H9 (cell line): Measurements from ENCODE around the gene SCYL3. TPM values are rescaled to one million over a fixed set of nuclear protein-coding genes. Genes with fewer than 3 reads are reported as not detected.

Source experiments
- DNase-seq: peaks from one replicate; pipeline ENCODE4 v3.0.0-alpha.2; 2017
- H2AFZ ChIP-seq: one replicate; pipeline ENCODE4 v1.6.1; 2013; ENCODE audit warnings: mild to moderate bottlenecking, low read length, control low read depth, moderate library complexity
- H2AK5ac ChIP-seq: 2 replicates; pipeline ENCODE4 v1.6.1; 2013; ENCODE audit warnings: low read length, control low read depth, mixed read lengths; ENCODE audit not compliant: insufficient read length
- H2BK120ac ChIP-seq: one replicate; pipeline ENCODE4 v1.6.1; 2013; ENCODE audit warnings: low read depth, mild to moderate bottlenecking, low read length, control low read depth, inconsistent platforms; ENCODE audit not compliant: poor library complexity, severe bottlenecking
- H2BK12ac ChIP-seq: 2 replicates; pipeline ENCODE4 v1.6.1; 2013; ENCODE audit warnings: low read length, control low read depth, mixed read lengths, low read depth; ENCODE audit not compliant: insufficient read length
- H2BK15ac ChIP-seq: 2 replicates; pipeline ENCODE4 v1.6.1; 2013; ENCODE audit warnings: low read depth, low read length, control low read depth
- H2BK20ac ChIP-seq: one replicate; pipeline ENCODE4 v1.6.1; 2013; ENCODE audit warnings: low read depth, mild to moderate bottlenecking, low read length, control low read depth, inconsistent platforms; ENCODE audit not compliant: poor library complexity, severe bottlenecking
- H2BK5ac ChIP-seq: 2 replicates; pipeline ENCODE4 v1.6.1; 2013; ENCODE audit warnings: low read length, control low read depth, mixed read lengths; ENCODE audit not compliant: insufficient read length
- H3K14ac ChIP-seq: 2 replicates; pipeline ENCODE4 v1.6.1; 2013; ENCODE audit warnings: low read length, control low read depth; ENCODE audit not compliant: insufficient read depth
- H3K18ac ChIP-seq: 2 replicates; pipeline ENCODE4 v1.6.1; 2013; ENCODE audit warnings: low read depth, mild to moderate bottlenecking, mixed read lengths, low read length, control low read depth; ENCODE audit not compliant: insufficient read length
- H3K23ac ChIP-seq: 2 replicates; pipeline ENCODE4 v1.6.1; 2013; ENCODE audit warnings: low read length, control low read depth, mixed read lengths, low read depth; ENCODE audit not compliant: insufficient read length
- H3K23me2 ChIP-seq: 2 replicates; pipeline ENCODE4 v1.6.1; 2013; ENCODE audit warnings: low read depth, mild to moderate bottlenecking, mixed read lengths, low read length, control low read depth; ENCODE audit not compliant: insufficient read length, poor library complexity, severe bottlenecking
- H3K27ac ChIP-seq: 2 replicates; pipeline ENCODE4 v1.5.1; 2013; ENCODE audit warnings: low read length, control low read depth, mixed read lengths, low read depth; ENCODE audit not compliant: insufficient read length
- H3K27me3 ChIP-seq: 2 replicates; pipeline ENCODE4 v1.6.1; 2013; ENCODE audit warnings: low read length, control low read depth, inconsistent platforms; ENCODE audit not compliant: insufficient read depth
- H3K4ac ChIP-seq: 2 replicates; pipeline ENCODE4 v1.6.1; 2013; ENCODE audit warnings: low read depth, mild to moderate bottlenecking, control low read depth, inconsistent platforms, low read length, moderate library complexity
- H3K4me1 ChIP-seq: 2 replicates; pipeline ENCODE4 v1.6.1; 2013; ENCODE audit warnings: low read length, control low read depth, inconsistent platforms; ENCODE audit not compliant: insufficient read depth
- H3K4me2 ChIP-seq: 2 replicates; pipeline ENCODE4 v1.6.1; 2013; ENCODE audit warnings: low read length, control low read depth, mixed read lengths; ENCODE audit not compliant: insufficient read length, insufficient read depth
- H3K56ac ChIP-seq: 2 replicates; pipeline ENCODE4 v1.6.1; 2013; ENCODE audit warnings: low read depth, mild to moderate bottlenecking, mixed read lengths, low read length, control low read depth; ENCODE audit not compliant: insufficient read length
- H3K79me1 ChIP-seq: 2 replicates; pipeline ENCODE4 v1.6.1; 2013; ENCODE audit warnings: low read depth, mild to moderate bottlenecking, moderate library complexity, low read length, control low read depth, inconsistent platforms; ENCODE audit not compliant: insufficient read depth, poor library complexity, severe bottlenecking
- H3K79me2 ChIP-seq: 2 replicates; pipeline ENCODE4 v1.6.1; 2013; ENCODE audit warnings: low read length, control low read depth, inconsistent platforms; ENCODE audit not compliant: insufficient read depth
- H3K9ac ChIP-seq: 2 replicates; pipeline ENCODE4 v1.6.1; 2013; ENCODE audit warnings: low read length, control low read depth, mixed read lengths; ENCODE audit not compliant: insufficient read length; ENCODE audit errors: extremely low read depth
- H3K9me3 ChIP-seq: one replicate; pipeline ENCODE4 v1.6.1; 2013; ENCODE audit warnings: low read depth, low read length, inconsistent platforms; ENCODE audit not compliant: control insufficient read depth
- H3T11ph ChIP-seq: one replicate; pipeline ENCODE4 v1.6.1; 2013; ENCODE audit warnings: mild to moderate bottlenecking, low read length, control low read depth, inconsistent platforms
- H4K20me1 ChIP-seq: one replicate; pipeline ENCODE4 v1.6.1; 2013; ENCODE audit not compliant: control insufficient read depth, insufficient read length, insufficient read depth
- H4K5ac ChIP-seq: 2 replicates; pipeline ENCODE4 v1.6.1; 2013; ENCODE audit warnings: low read depth, mild to moderate bottlenecking, mixed read lengths, low read length, control low read depth; ENCODE audit not compliant: insufficient read length
- H4K8ac ChIP-seq: replicated peaks from 2 replicates; pipeline ENCODE4 v1.6.1; 2013; ENCODE audit warnings: low read length, control low read depth, mixed read lengths, low read depth; ENCODE audit not compliant: insufficient read length
- H4K91ac ChIP-seq: 2 replicates; pipeline ENCODE4 v1.6.1; 2013; ENCODE audit warnings: low read depth, mild to moderate bottlenecking, moderate library complexity, mixed read lengths, low read length, control low read depth; ENCODE audit not compliant: insufficient read length
- H3K27ac Mint-ChIP-seq, 3 experiments: 2 replicates in 2 of 3; 3 replicates in 1 of 3; pipeline ENCODE4 v1.8.0; 2020 to 2021; ENCODE audit warnings: mixed read lengths in 3 of 3, mild to moderate bottlenecking in 1 of 3, moderate library complexity in 1 of 3
- H3K27me3 Mint-ChIP-seq: 2 replicates; pipeline ENCODE4 v1.8.0; 2021; ENCODE audit warnings: low read depth, mild to moderate bottlenecking, moderate library complexity, mixed read lengths
- H3K36me3 Mint-ChIP-seq, 3 experiments: 2 replicates in 2 of 3; 3 replicates in 1 of 3; pipeline ENCODE4 v1.8.0; 2020 to 2021; ENCODE audit warnings: low read depth in 3 of 3, mixed read lengths in 3 of 3; ENCODE audit not compliant: insufficient read depth in 1 of 3
- H3K4me1 Mint-ChIP-seq, 2 experiments: 2 replicates each; pipeline ENCODE4 v1.8.0; 2020; ENCODE audit warnings: mixed read lengths in 2 of 2
- H3K4me3 Mint-ChIP-seq, 2 experiments: 2 replicates in 1 of 2; 3 replicates in 1 of 2; pipeline ENCODE4 v1.8.0; 2020 to 2021; ENCODE audit warnings: mild to moderate bottlenecking in 2 of 2, mixed read lengths in 2 of 2, moderate library complexity in 1 of 2
- H3K9me3 Mint-ChIP-seq, 2 experiments: 2 replicates in 1 of 2; 3 replicates in 1 of 2; pipeline ENCODE4 v1.8.0; 2020; ENCODE audit warnings: mild to moderate bottlenecking in 2 of 2, mixed read lengths in 2 of 2, moderate library complexity in 1 of 2
- CTCF ChIP-seq: fragments of 200-600 bp; sonication (generic); conservative IDR thresholded peaks from 3 replicates; pipeline ENCODE4 v1.8.0; 2021; ENCODE audit warnings: antibody characterized with exemption, mild to moderate bottlenecking
- total RNA-seq: library from RNA; stranded (reverse); gene quantifications from 2 replicates; pipeline ENCODE4 v1.2.1, GENCODE V29; 2021

The SCYL3 gene
- total RNA-seq, 1 experiment from 2014 or later, result 3.9 TPM

GRCh38 chr1:169802888-169803287 is 90.8 kb downstream of the SCYL3 start:
- no peak overlapping the region for H2AFZ ChIP-seq
- H4K8ac ChIP-seq, result no peak overlapping the region
- no peak overlapping the region for H2BK20ac ChIP-seq
- no peaks in the 10 kb centered on the region for H3K9me3 Mint-ChIP-seq
- no peak overlapping the region for H3K27ac ChIP-seq
- H3K4me1 ChIP-seq, result no peaks in the 10 kb centered on the region
- no peaks in the 10 kb centered on the region for H3K4me1 Mint-ChIP-seq
- H4K91ac ChIP-seq, result no peak overlapping the region
- no peak overlapping the region for H3K56ac ChIP-seq
- H3K27ac Mint-ChIP-seq, result no peak overlapping the region
- no peak overlapping the region for H3K9ac ChIP-seq
- H2AK5ac ChIP-seq, result no peak overlapping the region
- no peaks in the 10 kb centered on the region for H3K79me2 ChIP-seq
- no peak overlapping the region for H2BK15ac ChIP-seq
- H3K79me1 ChIP-seq, result no peaks in the 10 kb centered on the region
- H4K20me1 ChIP-seq, result no peaks in the 10 kb centered on the region
- H3K4me3 Mint-ChIP-seq, result no peak overlapping the region
- TF ChIP-seq CTCF, result no peak
- no peak overlapping the region for H3K14ac ChIP-seq
- no peaks in the 10 kb centered on the region for H3K9me3 ChIP-seq
- peaks cover 7 to 39% (median 39%) of the 10 kb centered on the region in 3 experiments; a peak in 6 of 7 replicates for H3K36me3 Mint-ChIP-seq
- H3K23me2 ChIP-seq, result no peaks in the 10 kb centered on the region
- no peak overlapping the region for H3K4me2 ChIP-seq
- H3K4ac ChIP-seq, result no peak overlapping the region
- H4K5ac ChIP-seq, result no peak overlapping the region
- H3T11ph ChIP-seq, result no peak overlapping the region
- no peak overlapping the region for H2BK5ac ChIP-seq
- no peaks in the 10 kb centered on the region for H3K27me3 ChIP-seq
- H3K18ac ChIP-seq, result no peak overlapping the region
- no peak for DNase-seq
- no peak overlapping the region for H2BK120ac ChIP-seq
- H3K23ac ChIP-seq, result no peak overlapping the region
- H2BK12ac ChIP-seq, result no peak overlapping the region
- H3K27me3 Mint-ChIP-seq, result no peaks in the 10 kb centered on the region

Other genes starting within 250 kb of the SCYL3 start
- not detected in 2 replicates for gene SELL, start 182.3 kb downstream of the SCYL3 start, total RNA-seq
- not detected in 2 replicates for gene SELE, start 159.8 kb downstream of the SCYL3 start, total RNA-seq
- gene METTL18, start 99.0 kb downstream of the SCYL3 start, total RNA-seq, result 8.0 and 8.7 TPM in 2 replicates
- 3.8 TPM in 2 replicates for gene KIFAP3, start 180.8 kb upstream of the SCYL3 start, total RNA-seq